ENCODE data around the gene GNG7. TPM values are rescaled to one million over a fixed set of nuclear protein-coding genes. Genes with fewer than 3 reads are reported as not detected.
"Not testable (repeated sequence)": the region's sequence is repeated elsewhere in the genome, so short reads cannot be mapped to it uniquely, and the experiment has no call there.

Gene GNG7
- total RNA-seq, 1 donor from 2014 or later, result 0.09 TPM

DNA sequence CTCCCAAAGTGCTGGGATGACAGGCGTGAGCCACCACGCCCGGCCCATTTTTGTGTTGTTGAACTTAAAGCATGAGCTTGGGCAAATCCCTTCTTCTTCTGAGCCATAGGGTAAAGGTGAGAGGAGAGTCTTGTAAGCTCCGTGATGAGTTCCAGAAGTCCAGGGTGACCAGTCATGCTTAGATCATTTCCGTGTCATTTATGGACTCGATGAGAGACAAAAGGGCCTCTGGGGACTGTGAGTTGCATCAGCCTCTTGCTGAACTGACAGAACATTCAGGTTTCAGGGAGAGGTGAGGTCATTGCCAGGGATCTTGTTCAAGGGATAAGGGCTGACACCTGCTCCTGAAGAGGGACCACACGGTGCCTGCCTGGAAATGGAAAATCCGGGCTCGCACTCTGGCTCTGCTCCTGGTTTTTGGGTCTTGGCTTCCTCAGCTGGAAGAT lies 173.0 kb downstream of the GNG7 start:
- no peaks in the 10 kb centered on the region for H3K36me3 Mint-ChIP-seq (ENCODE audit: low read depth)
- H3K27me3 Mint-ChIP-seq, result no peaks in the 10 kb centered on the region
- DNase-seq, result no peak
- peaks cover 19% of the 10 kb centered on the region for H3K4me1 Mint-ChIP-seq
- no peaks in the 10 kb centered on the region for H3K9me3 Mint-ChIP-seq
- no peak overlapping the region for H3K4me3 Mint-ChIP-seq
- H3K27ac Mint-ChIP-seq, result no peak overlapping the region
- intact Hi-C loops (cut with micrococcal nuclease), result no loop called here

DNA sequence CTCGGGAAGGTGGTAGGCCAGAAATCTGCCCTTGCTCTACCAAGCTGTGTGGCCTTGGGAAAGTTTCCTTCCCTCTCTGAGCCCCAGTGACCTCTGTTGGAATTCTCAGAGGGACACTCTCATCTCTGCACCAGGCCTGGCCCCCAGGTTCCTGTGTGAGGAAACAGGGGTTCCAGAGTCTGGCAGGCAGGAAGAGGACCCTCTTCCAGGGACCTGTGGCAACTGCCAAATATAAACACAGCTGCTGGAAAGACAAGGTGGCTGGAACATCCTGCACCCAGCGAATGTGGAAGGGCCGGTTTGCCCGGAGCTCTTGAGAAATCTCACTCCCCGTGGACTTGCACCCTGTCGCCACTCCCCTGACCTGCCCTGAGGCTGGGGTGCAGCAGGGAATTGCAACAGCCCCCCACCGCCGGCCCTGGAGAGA lies 173.8 kb downstream of the GNG7 start:
- intact Hi-C loops (cut with micrococcal nuclease), result no loop called here
- Mint-ChIP-seq H3K4me3 (no peak overlapping the region), H3K27me3 (no peaks in the 10 kb centered on the region), H3K36me3 (ENCODE audit: low read depth) (no peaks in the 10 kb centered on the region), H3K9me3 (no peaks in the 10 kb centered on the region), H3K4me1 (peaks cover 14% of the 10 kb centered on the region), H3K27ac (no peak overlapping the region)
- DNase-seq, result no peak

DNA sequence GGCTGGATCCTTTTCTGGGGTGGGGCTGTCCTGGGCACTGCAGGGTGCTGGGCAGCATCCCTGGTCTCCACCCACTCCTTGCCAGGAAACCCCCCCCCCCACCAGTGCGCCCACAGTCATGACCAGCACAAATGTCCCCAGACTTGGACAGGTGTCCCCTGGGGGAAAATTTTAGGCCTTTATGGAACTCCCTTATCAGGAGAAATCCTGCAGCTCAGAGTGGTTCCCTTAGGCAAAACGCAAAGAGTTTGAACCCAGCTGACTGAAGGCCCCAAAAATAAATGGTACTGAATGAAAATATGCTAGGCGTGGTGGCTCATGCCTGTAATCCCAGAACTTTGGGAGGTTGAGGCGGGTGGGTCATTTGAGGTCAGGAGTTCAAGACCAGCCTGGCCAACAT lies 174.8 kb downstream of the GNG7 start:
- Mint-ChIP-seq H3K4me1 (peaks cover 6% of the 10 kb centered on the region), H3K27ac (no peak overlapping the region), H3K36me3 (ENCODE audit: low read depth) (no peaks in the 10 kb centered on the region), H3K27me3 (no peaks in the 10 kb centered on the region), H3K9me3 (no peaks in the 10 kb centered on the region), H3K4me3 (no peak overlapping the region)
- intact Hi-C loops (cut with micrococcal nuclease), result no loop called here
- no peak for DNase-seq

DNA sequence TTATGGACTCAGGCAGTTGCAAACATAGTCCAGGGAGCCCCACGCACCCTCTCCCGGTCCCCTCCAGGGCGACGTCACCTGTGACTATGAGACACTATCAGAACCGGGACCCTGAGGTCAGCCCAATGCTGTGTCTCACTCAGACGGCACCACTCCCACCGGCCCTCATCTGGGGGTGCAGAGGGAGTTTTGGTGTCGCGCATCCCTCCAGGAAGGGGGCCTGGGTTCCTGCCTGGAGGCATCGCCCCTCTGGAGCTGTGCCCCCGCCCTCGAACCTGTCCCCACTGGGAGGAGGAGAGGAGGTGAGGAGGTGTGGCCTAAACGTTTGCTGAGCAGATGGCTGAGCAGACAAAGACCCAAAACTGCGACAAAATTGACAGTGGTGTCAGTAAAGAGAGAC lies 175.3 kb downstream of the GNG7 start:
- H3K36me3 Mint-ChIP-seq (ENCODE audit: low read depth), result no peaks in the 10 kb centered on the region
- intact Hi-C loops (cut with micrococcal nuclease), result no loop called here
- H3K4me3 Mint-ChIP-seq, result no peak overlapping the region
- no peaks in the 10 kb centered on the region for H3K9me3 Mint-ChIP-seq
- peaks cover 1% of the 10 kb centered on the region for H3K4me1 Mint-ChIP-seq
- no peak for DNase-seq
- H3K27ac Mint-ChIP-seq, result no peak overlapping the region
- no peaks in the 10 kb centered on the region for H3K27me3 Mint-ChIP-seq

DNA sequence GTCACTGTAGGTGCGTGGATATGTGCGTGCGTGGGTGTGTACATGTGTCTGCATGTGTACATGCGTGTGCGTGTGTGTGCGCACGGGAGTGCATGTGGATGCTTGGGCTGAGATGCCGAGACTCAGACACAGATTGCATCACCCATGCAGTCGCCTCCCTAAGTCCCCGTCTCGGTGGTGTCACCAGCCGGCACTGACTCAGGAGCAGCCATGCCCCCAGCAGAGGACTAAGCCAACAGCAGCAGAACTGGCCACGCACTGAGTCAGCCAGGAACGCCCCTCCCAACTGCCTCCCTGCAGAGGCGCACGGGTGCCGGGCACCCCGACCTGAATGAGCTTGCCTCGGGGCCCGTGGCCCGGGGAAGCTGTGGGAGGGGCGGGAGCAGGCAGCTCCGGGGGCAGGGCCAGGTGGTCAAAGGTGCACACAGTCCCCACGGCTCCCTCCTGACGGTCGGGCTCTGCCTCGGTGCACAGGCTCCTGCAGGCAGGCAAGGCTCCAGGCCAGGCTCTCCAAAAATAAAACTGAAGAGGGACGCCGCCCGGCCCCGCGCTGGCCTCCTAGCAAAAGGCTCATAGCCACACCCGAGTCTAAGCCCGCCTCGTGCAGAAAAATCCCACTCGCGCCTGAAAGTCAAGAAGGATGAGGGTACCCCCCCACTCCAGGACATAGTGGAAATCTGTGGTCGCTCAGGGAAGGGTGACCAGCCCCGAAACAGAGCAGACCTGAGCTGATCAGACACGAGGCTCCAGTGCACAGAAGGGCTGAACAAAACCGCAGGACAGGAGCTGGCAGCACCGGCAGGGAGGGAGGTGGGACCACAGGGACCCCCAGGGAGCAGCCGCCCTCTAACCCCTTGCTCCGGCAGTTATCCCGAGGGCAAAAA lies 177.4 kb downstream of the GNG7 start:
- no peak for DNase-seq
- intact Hi-C loops (cut with micrococcal nuclease), result no loop called here
- no peaks in the 10 kb centered on the region for H3K36me3 Mint-ChIP-seq (ENCODE audit: low read depth)
- H3K9me3 Mint-ChIP-seq, result no peaks in the 10 kb centered on the region
- no peak overlapping the region for H3K27ac Mint-ChIP-seq
- no peak overlapping the region for H3K4me3 Mint-ChIP-seq
- H3K4me1 Mint-ChIP-seq, result no peaks in the 10 kb centered on the region
- no peaks in the 10 kb centered on the region for H3K27me3 Mint-ChIP-seq

DNA sequence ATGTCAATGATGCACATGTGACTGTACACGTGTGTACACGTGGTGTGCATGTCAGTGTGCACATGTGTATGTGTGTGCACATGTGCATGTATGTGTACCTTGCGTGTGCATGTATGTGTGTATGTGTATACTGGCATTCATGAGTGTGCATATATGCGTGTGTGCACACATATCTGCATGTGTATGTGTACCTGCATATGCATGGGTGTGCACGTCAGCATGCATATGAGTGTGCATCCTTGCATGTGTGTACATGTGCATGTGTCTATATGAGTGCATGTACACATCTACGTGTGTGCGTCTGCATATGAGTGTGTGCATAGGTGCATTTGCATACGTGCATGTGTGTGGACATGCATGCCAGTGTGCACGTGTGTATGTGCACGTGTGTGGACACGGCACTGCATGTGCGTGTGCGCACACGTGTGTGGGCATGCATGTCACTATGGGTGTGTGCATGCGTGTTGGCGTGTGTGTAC lies 178.1 kb downstream of the GNG7 start:
- no peaks in the 10 kb centered on the region for H3K27me3 Mint-ChIP-seq
- no peak overlapping the region for H3K4me3 Mint-ChIP-seq
- intact Hi-C loops (cut with micrococcal nuclease), result no loop called here
- DNase-seq, result no peak
- no peaks in the 10 kb centered on the region for H3K36me3 Mint-ChIP-seq (ENCODE audit: low read depth)
- no peak overlapping the region for H3K27ac Mint-ChIP-seq
- no peaks in the 10 kb centered on the region for H3K4me1 Mint-ChIP-seq
- no peaks in the 10 kb centered on the region for H3K9me3 Mint-ChIP-seq

DNA sequence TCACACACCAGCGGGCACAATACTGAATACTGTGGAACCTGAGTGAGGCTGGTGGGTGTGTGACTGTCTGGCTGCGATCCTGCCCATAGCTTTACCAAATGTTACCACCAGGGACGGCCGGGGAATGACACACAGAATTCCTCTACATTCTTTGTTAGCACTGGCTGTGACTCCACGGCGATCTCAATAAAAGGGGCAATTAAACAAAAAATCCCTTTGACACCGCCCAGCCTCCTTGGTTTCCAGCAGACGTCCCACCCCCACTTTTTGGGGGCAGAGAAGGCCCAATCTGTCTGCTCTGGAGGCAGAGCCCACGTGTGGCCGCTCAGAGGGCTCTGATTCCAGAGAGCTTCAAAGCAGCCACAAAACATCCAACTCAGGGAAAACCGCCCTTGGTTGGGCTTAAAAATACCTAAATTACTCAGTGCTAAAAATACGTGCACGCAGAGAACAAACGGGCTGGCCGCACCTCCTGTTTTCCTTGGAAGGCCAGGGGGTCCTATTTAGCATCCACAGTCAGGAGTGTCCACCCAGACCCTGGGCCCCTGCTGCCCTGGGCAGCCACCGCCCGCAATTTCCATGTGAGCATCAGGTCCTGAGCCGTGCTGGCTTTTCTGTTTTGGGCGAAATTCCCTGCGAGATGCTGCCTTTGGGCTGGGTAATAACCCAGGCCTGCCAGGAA lies 178.7 kb downstream of the GNG7 start:
- intact Hi-C loops (cut with micrococcal nuclease), result no loop called here
- DNase-seq, result no peak
- no peaks in the 10 kb centered on the region for H3K4me1 Mint-ChIP-seq
- H3K36me3 Mint-ChIP-seq (ENCODE audit: low read depth), result no peaks in the 10 kb centered on the region
- H3K9me3 Mint-ChIP-seq, result no peaks in the 10 kb centered on the region
- no peaks in the 10 kb centered on the region for H3K27me3 Mint-ChIP-seq
- H3K4me3 Mint-ChIP-seq, result no peak overlapping the region
- H3K27ac Mint-ChIP-seq, result no peak overlapping the region

DNA sequence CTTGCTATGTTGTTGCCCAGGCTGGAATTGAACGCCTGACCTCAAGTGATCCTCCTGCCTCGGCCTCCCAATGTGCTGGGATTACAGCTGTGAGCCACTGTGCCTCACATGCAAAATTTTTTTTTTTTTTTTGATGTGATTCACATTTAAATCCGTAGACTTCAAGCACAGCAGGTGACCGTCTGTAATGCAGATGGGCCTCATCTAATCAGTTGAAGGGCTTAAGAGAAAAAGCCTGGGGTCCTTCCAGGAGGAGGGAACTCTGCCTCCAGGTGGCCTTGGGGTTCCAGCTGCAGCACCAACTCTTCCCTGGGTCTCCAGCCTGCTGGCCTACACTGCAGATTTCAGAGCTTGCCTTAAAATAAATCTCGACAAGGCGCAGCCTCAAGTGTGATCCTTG lies 183.0 kb downstream of the GNG7 start:
- Mint-ChIP-seq H3K27me3 (peaks cover 3% of the 10 kb centered on the region), H3K9me3 (no peaks in the 10 kb centered on the region), H3K4me1 (peaks cover 3% of the 10 kb centered on the region), H3K27ac (no peak overlapping the region), H3K36me3 (ENCODE audit: low read depth) (no peaks in the 10 kb centered on the region), H3K4me3 (no peak overlapping the region)
- intact Hi-C loops (cut with micrococcal nuclease), result no loop called here
- no peak for DNase-seq

DNA sequence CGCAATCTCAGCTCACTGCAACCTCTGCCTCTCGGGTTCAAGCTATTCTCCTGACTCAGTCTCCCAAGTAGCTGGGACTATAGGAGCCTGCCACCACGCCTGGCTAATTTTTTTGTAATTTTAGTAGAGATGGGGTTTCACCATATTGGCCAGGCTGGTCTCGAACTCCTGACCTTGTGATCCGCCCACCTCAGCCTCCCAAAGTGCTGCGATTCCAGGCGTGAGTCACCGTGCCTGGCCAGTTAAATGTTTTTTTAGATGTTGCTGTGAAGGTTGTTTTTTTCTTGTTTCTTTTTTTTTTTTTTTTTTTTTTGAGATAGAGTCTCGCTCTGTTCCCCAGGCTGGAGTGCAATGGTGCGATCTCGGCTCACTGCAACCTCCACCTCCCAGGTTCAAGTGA lies 183.6 kb downstream of the GNG7 start:
- H3K27ac Mint-ChIP-seq; DNase-seq; H3K4me1 Mint-ChIP-seq; H3K36me3 Mint-ChIP-seq (ENCODE audit: low read depth); H3K4me3 Mint-ChIP-seq; intact Hi-C loops (cut with micrococcal nuclease); H3K27me3 Mint-ChIP-seq; H3K9me3 Mint-ChIP-seq: not testable (repeated sequence)

DNA sequence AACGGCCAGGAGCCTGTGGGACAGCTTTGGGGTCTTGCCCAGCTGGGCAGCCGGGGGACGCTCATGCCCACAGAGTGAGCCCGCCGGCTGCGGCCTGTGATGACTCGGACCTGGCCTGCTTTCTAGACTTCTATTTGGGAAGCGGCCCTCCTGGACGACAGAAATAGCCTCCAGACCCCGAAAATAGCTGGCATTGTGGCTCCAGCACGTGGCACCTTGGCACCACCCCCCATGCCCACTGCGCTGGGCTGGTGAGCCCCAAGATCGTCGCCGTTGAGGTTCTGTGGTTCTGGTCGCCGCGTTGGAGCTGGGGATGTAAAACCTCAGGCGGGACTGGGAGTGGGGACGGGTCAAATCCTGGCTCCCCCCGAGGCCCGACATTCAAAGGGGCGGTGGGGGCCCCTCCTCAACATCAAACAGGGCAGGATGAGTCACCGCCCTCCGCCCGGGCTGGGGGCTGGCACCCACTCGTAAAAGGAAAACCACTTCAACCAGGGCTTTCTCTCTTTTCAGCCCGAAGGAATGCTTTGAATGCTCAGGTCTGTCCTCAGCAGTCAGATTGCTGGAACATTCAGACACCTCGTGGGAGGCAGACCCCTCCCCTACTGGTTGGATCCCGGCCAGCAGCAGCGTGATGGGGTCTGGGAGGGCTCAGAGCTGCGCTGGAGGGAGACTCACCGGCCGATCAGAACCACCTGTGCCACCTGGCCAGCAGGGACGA lies 184.5 kb downstream of the GNG7 start:
- peaks cover 3% of the 10 kb centered on the region for H3K4me1 Mint-ChIP-seq
- H3K36me3 Mint-ChIP-seq (ENCODE audit: low read depth), result no peaks in the 10 kb centered on the region
- H3K27ac Mint-ChIP-seq, result no peak overlapping the region
- peaks cover 3% of the 10 kb centered on the region for H3K27me3 Mint-ChIP-seq
- no peaks in the 10 kb centered on the region for H3K9me3 Mint-ChIP-seq
- no peak overlapping the region for H3K4me3 Mint-ChIP-seq
- DNase-seq, result no peak
- intact Hi-C loops (cut with micrococcal nuclease), result no loop called here

DNA sequence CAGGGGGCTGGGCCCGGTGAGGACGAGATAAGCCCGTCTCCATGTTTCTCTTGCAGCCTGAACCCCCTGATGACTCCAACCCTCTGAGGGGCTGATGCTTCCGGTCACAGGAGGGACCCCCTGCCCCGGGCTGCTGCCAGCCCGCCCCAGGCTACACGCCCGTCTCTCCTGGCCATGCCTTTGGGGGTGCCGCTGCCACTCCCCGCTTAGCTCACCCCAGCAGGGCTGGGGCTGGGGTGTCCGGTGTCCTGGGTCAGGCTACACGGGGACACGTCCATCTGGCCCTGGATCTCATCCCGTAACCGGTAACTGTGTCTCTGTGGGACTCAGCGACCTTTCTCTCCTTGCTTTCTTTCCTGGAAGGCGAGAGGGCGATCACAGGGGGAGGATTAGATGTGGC lies 185.8 kb downstream of the GNG7 start:
- no peak overlapping the region for H3K4me3 Mint-ChIP-seq
- no peaks in the 10 kb centered on the region for H3K9me3 Mint-ChIP-seq
- DNase-seq, result no peak
- H3K27me3 Mint-ChIP-seq, result peaks cover 3% of the 10 kb centered on the region
- peaks cover 3% of the 10 kb centered on the region for H3K4me1 Mint-ChIP-seq
- no peak overlapping the region for H3K27ac Mint-ChIP-seq
- intact Hi-C loops (cut with micrococcal nuclease), result no loop called here
- H3K36me3 Mint-ChIP-seq (ENCODE audit: low read depth), result no peaks in the 10 kb centered on the region

DNA sequence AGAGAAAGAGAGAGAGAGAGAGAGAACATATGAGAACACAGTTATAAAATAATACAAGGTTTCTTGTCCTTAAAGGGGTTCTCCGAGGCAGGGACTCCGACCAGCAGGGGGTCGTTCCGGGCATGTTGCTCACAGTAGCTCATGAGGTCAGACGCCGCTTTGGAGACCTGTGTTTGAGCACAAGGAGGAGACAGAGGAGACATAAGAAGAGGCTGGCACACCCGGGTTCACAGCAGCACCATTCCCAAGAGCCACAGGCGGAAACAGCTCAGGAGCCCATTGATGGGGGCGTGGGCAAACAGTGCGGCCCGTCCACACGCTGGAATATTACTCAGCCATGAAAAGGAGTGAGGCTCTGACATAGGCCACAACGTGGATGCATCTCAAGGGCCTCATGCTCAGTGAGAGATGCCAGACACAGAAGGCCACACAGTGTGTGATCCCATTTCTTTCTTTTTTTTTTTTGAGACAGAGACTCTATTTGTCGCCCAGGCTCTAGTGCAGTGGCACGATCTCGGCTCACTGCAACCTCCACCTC lies 187.4 kb downstream of the GNG7 start:
- intact Hi-C loops (cut with micrococcal nuclease), result no loop called here
- no peak overlapping the region for H3K4me3 Mint-ChIP-seq
- H3K27me3 Mint-ChIP-seq, result peaks cover 3% of the 10 kb centered on the region
- H3K9me3 Mint-ChIP-seq, result no peaks in the 10 kb centered on the region
- H3K36me3 Mint-ChIP-seq (ENCODE audit: low read depth), result no peaks in the 10 kb centered on the region
- H3K4me1 Mint-ChIP-seq, result peaks cover 3% of the 10 kb centered on the region
- H3K27ac Mint-ChIP-seq, result no peak overlapping the region
- no peak for DNase-seq

DNA sequence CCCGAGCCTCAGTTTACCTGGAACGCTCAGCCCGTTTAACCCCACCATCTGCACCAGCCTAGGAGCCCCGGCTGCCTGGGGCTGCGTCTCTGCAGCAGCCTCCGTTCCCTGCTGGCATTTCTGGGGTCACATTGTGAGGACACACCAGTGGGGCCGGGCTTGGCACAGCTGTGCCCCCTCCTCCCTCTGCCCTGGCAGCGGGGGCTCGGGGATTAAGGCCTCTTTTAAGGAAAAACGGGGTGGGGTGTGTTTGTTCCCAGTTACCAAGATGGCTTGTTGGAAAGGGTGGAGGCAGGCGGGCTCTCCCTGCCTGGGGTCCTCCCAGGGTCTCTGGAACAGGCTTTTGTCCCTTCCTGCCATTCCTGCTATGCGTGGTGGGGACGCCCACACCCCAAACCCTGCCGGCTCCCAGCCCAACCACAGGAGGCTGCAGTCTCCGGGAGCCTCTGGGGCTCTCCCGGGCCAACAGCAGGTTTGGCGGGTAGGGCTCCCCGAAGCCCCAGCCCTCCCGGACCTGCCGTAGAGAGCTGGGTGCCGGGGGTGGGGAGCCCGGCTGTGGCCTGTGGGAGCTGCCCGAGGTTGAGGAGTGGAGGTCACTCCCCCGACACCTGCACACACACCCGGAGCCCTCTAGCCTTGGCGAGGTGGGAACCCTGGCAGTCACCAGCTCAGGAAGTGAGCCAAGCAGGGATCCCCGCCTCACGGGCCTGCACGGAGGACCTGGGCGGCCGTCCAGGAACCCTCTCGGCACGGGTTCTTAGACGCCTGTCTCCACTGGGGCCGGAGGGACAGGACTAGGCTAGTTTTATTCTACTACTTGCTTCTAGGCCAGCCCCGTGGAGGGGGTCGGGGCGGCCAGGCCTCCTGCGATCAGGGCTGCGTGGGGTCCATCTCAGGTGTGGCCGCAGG lies 189.7 kb downstream of the GNG7 start:
- no peak overlapping the region for H3K27ac Mint-ChIP-seq
- no peaks in the 10 kb centered on the region for H3K9me3 Mint-ChIP-seq
- no peak for DNase-seq
- H3K27me3 Mint-ChIP-seq, result peaks cover 1% of the 10 kb centered on the region
- H3K4me1 Mint-ChIP-seq, result peaks cover 3% of the 10 kb centered on the region
- no peak overlapping the region for H3K4me3 Mint-ChIP-seq
- no peaks in the 10 kb centered on the region for H3K36me3 Mint-ChIP-seq (ENCODE audit: low read depth)
- intact Hi-C loops (cut with micrococcal nuclease), result no loop called here

All from activated CD4-positive, alpha-beta T cell treated with anti-CD3 and anti-CD28 coated beads, Interleukin-2, amount 10 ng/mL, durations not matched to agents 24 days and 14 days (primary cell).